ENCODE data around the gene NELFA.

Gene NELFA

DNA sequence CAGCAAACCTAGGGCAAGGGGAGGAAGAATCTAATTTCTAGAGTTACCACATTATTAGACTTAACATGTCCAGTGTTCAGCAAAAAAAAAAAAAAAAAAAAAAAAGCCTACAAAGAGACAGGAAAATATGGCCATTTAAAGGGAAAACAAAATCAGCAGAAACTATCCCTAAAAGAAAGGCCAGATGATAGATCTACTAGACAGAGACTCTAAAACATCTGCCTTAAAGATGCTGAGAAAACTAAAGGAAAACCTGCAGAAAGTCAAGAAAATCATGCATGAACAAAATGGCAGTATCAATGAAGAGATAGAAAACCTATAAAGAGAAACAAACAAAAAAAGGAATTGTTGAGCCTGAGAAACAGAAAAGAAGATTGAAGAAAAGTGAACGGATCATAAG, 43.8 kb downstream of the NELFA start:
- no peak for DNase-seq (ENCODE audit: low read depth)

DNA sequence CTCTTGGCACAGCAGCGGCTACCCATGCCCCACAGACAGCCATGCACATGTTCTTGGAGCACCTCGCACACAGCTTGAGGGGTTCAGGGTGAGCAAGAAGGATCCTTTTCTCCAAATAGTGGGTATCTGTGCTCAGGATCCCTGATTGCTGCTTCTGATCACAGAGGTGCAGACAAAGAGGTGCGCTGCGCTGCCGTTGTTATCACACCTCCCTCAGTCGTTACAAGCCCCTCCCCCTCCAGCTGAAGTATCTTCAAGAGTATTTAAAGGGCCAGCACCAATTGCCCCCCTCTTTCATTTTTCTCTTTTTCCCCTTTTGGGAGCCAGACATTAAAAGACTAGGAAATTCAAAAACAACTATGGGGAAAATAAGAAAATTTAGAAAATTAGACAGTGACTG, 44.3 kb downstream of the NELFA start:
- no peak for DNase-seq (ENCODE audit: low read depth)

DNA sequence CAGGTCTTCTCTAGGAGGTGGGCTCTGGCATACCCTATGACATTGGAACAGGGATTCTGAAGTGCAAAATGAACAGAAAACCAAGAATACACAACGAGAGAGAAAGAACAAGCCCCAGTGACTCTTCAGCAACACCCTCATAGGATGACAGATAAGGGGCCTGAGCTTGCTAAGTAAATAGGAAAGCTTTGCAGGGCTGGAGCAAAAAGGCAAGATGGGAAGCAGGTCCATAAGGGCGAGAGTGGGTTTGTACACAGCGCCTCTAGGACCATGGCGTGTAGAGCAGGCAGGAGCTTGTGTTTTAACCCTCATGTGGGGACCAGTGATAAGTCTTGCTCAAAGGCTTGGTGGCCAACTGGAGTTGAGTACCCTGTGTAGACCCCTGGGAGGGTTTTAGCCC, 45.8 kb downstream of the NELFA start:
- no peak for DNase-seq (ENCODE audit: low read depth)

DNA sequence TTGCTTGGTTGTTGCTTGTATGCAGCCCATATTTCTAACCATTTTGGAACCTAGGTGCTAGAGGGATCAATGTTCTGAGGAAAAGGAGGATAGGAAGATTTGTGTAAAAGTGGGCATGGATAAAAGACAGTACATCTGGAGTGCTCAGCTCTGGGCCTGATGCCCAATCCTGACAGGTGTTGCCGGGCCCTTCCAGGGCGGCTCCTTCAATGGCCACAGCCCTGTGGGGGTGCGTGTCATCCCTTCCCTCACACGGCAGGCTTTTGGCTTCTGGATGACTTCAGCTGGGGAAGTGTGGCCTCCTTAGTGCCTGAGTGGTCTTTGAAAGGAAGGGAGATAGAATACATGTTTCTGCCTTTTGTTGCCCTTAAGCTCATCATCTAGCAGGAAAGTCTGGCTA, 47.2 kb downstream of the NELFA start:
- no peak for DNase-seq (ENCODE audit: low read depth)

DNA sequence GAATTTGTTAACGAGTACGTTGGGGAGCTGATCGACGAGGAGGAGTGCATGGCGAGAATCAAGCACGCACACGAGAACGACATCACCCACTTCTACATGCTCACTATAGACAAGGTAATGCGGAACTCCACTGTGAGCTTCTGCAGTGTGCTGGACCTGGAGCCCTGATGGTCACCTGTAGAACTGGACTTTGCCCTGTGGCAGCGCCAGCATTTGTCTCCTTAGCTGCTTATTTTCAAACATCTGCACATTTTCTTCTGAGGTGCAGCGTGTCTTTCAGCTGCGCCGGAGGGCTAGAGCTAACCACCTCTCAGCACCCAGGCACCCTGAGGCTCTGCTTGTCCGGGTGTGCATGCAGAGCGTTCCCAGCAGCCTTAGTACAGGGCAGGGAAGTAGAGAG, 47.7 kb downstream of the NELFA start:
- no peak for DNase-seq (ENCODE audit: low read depth)

DNA sequence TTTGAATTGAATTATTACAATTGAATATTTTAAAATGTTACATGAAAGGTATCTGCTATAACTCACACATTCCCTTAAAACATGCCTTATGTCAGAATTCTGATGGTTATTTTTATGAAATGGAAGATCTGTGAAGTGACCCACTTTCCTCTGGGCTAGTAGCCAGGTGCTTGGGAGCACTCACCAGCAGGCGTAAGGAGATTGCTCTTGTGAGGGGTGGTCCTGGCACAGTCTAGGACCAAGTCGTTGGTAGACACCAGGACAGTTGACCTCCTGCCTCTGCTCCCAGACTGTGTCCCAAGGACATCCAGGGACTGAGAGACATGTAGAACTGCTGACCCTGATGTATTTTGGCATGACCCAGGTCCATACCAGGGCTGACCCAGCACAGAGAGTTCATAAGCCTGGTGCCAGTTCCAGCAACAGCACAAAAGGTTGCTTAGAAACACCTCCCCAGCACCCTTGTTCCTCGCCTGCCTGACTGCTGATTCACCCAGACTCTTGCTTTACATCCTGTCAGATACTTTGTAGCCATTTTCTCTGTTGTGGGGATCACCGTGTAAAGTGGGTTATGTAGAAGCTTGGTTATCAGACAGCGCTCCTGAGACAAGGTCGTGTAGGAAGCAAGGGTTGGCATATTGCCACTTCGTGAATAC, 48.5 kb downstream of the NELFA start:
- no peak for DNase-seq (ENCODE audit: low read depth)

DNA sequence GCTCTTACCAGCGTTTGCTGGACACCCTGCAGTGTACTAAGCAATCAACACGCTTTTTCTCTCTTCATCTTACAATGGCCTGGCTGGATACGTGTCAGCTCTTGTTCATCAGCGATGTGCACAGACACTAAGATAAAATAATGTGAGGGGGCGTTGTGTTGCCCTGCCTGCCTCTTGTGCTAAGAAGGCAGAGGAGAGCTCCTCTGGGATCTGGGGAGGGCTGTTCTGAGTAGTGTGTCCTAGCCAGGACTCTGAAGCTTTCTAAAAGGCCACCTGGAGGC, 49.7 kb downstream of the NELFA start:
- no peak for DNase-seq (ENCODE audit: low read depth)

DNA sequence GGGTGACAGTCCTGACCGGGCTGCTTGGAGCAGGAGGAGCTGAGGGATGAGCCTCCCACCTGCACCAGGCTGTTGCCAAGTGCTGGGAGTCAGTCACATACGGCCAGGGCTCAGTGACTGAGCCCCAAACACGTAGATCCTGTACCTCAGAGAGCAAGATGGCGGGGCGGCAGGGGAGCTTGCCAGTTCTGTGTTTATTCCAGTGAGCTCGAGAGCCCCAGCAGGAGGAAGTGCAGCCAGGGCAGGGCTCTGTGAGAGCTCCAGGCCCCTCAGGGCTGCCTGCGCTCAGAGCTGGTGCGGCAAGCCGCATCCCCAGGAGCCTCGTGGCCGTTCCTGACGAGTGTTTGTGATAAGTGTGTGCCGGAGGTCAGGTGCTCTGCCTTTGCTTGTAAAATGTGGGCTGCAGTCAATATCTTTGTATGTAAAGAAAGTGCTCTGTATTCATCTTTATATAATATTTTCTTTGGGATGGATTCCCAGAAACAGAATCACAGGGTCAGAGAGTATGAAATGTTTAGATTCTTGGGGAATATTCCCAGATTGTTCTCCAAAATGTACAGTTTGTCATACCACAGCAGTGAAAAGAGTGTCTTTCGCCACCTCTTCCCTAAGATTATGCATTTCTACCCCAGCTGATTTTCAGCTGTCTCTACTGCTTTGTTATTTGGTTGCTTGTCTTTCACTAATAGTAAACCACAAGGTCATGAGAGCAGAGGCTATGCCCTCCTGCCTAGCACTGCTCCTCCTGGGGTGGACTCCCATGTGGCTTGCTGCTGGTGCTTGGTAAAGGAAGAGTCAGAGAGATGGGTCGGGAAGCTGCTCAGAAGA, 50.3 kb downstream of the NELFA start:
- no peak for DNase-seq (ENCODE audit: low read depth)

DNA sequence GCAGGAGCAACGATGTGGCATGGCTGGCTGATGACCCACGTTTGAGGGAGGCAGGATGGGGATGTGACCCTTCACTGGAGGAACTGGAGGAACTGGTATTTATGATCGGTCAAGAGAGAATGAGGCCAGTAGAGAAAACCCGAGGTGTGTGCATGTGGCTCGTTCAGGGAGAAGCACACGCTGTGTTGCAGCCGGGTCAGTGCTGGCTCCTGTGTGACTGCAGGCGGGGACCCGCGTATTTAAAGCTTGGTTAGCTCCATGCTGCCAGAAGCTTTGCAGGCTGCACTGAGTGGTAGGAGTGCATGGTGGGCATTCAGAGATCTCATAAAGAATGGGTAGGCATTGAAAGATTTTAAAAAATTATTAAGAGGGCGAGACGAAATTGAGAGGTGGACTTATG, 52.1 kb downstream of the NELFA start:
- no peak for DNase-seq (ENCODE audit: low read depth)

DNA sequence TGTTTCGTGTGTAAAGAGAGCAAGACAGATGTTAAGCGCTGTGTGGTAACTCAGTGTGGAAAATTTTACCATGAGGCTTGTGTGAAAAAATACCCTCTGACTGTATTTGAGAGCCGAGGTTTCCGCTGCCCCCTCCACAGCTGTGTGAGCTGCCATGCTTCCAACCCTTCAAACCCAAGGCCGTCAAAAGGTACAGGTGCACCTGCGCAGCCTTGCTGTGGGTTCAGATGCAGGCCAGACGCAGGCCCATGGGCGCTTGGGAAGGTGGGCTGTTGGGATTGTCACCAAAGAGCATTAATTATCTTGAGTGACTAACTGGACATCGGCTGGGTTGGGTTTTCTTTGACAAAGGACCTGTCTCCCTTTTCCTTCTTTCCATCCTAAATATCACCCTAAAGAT, 55.4 kb downstream of the NELFA start:
- DNase-seq (ENCODE audit: low read depth) = no peak

DNA sequence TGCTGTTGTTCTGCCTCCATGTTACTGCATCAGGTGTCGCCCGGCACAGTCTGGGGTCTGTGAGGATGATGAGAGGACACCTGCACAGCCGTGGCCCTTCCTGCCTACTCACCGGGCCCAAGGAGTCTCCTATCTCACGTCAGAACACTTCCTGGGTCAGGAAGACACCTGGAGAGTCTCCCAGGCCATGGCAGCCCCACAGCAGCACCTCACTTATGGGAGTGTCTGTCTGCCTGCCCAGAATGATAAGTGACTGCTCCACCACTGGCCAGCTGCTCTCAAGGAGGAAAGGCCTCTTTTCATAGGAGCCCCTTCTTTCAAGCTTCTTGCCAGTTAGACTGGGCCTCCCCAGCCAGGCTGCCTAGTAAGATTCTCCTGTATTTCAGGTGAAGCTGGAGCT, 56.1 kb downstream of the NELFA start:
- DNase-seq (ENCODE audit: low read depth) = no peak

DNA sequence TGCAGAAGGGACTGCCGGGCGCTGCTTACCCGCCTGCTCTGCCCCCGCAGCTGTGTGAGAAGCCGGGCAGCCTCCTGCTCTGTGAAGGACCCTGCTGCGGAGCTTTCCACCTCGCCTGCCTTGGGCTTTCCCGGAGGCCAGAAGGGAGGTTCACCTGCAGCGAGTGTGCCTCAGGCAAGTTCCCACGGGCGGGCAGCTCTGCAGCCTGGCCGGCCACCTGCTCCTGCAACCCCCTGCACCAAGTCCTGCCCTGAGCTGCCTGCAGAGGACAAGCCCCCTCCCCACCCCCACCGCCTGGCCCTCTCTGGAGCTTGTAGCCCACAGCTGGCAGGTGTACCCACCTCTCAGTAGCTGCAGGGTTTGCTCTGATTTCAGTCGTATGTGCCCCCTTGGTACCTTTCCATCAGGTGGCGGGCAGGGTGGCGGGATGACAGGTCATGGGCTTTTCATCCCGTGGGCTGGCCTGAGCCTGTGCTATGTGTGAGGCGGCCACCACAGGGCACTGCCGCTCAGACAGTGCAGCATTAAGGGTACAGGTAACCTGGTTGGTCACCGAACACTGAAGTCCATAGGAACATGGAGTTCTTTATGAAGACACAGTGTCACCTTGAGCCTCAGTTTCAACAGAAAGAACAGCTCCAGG, 56.6 kb downstream of the NELFA start:
- DNase-seq (ENCODE audit: low read depth) = no peak

DNA sequence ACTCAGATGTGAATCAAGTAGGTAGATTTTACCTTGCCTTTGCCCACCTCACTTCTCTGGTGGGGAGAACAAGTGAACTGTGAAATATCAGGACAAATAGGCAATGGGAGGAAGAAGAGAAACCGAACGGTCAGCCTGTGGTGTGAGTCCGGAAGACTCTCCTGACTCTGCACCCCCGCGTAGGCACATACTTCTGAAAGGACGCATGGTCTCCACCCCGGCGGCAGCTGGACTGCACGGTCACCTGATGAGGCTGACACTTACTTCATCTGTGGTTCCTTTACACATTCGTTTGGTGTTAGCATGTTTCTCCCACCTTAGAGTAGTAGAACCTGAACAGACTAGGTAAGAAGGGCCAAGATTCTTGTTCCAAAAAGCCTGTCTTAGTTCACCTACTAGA, 58.4 kb downstream of the NELFA start:
- no peak for DNase-seq (ENCODE audit: low read depth)

DNA sequence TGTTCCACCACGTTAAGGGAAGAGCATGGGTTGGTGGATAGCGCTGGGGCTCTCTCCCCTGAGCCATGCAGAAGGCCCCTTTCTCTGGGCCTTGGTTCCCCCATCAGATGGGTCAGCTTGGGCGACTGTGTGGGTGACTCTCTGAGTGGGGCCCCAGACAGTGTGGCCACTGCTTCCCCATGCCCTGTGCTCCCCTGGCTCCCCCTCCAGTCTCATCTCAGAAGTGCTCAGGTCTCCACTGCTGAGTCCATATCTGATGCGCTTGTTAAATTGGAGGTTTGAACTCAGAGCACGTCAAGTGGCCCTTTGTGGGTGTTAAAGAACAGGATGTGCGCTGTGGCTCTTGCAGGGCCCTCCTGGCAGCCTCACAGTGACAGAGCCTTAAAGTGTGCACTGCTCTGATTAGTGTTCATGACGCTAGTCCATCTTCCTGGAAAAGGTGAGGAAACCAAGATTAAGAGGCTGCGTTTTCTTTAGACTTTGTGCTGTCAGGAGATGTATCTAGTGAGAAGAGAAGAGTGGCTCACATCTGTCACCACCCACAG, 59.8 kb downstream of the NELFA start:
- no peak for DNase-seq (ENCODE audit: low read depth)

DNA sequence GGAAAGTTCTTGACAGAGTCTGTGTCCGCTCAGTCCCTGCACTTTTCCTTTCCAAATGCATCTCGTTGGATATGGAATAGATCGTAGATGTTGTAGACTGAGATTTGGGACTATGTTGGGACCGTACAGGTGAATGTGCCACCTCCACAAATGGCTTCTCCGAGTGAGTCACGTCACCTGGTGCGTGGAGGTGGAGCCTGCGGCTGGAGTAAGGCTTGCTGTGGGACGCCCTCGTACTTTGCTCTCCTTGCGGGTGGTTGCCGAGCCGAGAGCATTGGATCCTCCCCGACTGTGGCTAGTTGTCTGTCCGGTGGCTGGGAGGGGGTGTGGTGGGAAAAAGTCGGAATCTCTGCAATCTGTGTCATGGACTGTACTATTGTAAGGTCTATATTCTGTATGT, 60.5 kb downstream of the NELFA start:
- DNase-seq (ENCODE audit: low read depth) = no peak

DNA sequence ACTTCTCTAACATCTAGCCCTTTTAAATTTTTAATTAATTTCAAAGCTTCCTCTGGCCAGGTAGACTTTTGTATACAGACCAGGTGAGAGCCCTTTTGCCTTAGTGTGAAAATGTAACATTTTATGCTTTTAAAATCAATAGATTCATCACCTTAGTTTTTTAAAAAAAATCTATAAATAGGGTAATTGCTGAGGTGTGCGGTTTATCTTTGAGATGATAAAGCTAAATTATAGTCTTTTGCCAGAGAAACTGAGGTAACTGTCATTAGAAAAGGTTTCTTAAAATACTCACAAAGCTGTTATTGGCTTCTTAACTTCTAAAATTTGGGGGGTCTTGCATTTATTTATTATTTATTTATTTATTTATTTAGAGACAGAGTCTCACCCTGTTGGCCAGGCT, 62.9 kb downstream of the NELFA start:
- no peak for DNase-seq (ENCODE audit: low read depth)

DNA sequence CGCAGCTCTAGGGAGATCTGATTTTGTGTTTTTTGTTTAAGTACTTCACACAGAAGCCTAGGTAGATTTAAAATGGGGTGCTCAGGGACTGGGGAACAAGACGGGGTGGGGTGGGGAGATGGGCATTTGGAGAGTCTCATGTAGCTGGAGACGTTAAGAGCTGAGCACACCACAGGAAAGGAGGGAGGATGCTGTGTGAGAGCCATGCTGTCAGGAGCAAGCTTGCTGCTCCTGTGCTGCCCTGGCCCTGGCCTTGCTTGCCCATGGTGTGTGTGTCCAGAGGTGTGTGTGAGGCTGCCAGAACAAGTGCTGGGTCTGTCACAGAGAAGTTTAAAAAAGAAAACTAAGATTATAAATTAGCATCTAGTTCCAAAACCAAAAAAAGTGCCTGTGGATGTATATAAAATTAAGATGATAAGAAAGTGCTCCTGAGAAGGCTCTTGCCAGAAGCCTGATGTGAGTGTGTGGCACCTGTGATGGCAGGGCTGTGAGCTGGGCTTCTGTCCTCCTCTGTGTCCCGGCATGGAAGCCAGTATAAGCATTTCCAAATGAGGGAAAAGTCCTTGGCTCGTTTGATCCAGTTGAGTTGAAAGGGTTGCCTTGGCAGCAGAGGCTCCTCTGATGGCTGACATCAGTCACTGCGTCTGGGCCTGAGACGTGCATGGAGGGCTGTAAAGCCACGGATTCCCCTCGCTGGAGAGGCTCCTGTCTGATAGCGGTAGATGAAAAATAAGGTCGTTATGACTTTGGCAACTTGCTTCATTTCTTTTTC, 63.5 kb downstream of the NELFA start:
- DNase-seq (ENCODE audit: low read depth) = no peak

DNA sequence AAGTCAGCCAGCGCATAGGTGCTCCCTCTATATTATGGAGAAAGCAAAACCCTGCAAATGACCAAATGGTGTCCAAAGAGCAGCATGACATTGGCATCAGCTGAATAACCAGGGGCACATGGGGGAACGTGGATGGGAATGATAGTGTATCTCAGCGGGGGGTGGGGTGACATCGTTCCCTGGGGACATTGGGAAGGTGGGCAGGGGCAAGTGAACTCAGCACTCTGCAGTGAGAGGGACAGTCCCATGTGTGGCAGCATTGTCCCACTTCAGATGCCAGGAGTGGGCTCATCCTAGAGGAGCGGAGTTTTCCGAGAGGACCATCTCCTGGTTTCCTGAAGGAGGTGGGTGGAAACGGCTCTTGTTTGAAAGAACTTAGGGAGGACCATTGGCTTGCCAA, 64.8 kb downstream of the NELFA start:
- no peak for DNase-seq (ENCODE audit: low read depth)

DNA sequence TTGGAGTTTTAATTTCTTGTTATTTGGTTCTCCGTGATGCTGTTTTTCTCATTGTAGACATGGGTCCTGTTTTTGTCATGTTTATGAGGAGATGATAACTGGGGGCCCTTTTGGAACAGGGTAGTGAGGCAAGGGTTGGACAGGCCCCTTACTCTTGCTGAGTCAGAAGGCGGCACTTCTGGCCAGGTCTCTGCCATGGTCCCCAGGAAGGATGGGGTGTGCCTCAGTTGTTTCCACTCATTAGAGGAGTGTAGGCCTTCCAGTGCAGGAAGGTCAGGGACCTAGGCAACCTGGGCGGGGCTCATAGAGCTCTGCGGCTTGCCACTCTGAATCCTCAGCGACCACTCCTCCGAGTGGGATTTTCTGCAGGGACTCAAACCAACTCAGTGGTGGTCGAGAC, 68.2 kb downstream of the NELFA start:
- DNase-seq (ENCODE audit: low read depth) = no peak

DNA sequence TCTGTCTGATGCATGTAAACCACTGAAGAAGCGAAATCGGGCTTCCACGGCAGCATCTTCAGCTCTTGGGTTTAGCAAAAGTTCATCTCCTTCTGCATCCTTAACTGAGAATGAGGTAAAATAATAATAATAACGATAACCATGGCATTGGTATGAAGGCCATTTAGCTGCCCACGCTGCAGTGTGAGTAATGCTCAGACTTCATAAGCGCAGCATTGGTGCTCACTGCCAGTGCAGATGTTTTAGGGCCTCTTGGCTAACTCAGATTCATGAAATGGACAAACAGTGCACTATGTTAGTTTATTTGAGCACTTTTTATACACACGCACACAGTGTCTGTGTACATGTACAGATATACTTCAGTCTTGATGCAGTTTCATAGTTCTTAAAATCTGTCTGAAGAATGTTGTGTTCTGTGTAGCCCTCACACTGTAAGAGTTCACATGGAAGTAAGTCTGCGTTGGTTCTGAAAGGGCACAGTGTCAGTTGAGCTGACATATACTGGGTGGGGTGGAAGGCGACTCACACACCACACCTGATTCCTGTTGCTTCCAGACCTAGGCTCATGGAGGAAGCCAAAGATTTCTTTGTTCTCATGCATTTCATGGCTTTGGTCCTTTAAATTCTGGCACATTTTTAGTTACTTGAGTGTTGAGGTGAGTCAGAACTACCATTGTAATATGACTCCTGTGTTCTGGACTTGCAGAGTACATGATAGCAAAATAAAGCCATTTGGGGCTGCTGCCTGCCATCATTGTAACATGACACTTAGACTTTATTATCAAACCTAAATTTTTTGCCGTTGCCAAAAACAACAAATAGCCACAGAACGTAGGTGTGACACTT, 68.9 kb downstream of the NELFA start:
- no peak for DNase-seq (ENCODE audit: low read depth)

DNA sequence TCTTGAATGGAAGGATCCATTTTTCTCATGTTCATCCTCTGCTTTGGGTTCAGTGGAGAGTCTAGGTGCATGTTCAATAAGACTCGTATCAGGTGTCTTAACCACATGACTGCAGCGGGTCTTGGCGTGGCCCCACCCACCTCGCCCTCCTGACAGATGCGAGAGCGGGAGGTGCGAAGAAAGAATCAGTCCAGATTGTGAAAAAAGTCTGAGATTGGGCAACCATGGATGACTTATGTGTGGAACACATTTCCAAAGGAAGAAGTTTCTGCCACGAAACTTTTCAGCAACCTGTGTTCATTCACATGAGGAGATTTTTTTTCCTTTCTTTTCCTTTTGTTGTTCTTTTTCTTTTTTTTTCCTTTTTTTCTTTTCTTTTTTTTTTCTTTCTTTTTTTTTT, 70.7 kb downstream of the NELFA start:
- no peak for DNase-seq (ENCODE audit: low read depth)

DNA sequence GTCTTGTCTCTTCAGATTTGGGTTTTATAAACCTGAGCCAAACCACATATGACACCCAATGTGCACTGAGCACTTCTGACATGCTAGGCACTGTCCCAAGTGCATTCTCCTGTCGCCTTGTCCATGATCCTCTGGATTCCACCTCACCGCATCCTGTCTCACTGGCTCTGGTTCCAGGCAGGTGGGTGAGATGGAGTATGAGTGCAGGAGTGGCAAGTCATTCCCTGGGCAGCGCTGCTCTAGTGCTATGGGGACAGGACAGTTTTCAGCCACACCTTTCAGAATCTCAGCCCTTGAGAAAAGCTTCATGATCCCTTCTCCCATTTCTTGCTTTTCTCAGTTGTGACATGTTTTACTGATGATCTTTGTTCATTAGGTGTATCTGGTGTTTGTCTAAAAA, 71.2 kb downstream of the NELFA start:
- no peak for DNase-seq (ENCODE audit: low read depth)

Measured in stimulated activated CD4-positive, alpha-beta T cell treated with anti-CD3 and anti-CD28 coated beads, Interleukin-2, amount 100 ng/mL, for 4 hours (primary cell).